NB4 (cell line): ENCODE data around the gene PPP1R16B.

Experiments used
- POLR2A ChIP-seq: IDR thresholded peaks from 2 replicates; pipeline ENCODE4 v1.6.1; 2011; ENCODE audit warnings: mild to moderate bottlenecking; ENCODE audit not compliant: insufficient read length; ENCODE audit errors: extremely low read depth
- TF ChIP-seq, protein P1 (sequence below): IDR thresholded peaks from one replicate; pipeline ENCODE4 v1.5.1; 2012; ENCODE audit warnings: low read depth, low read length

DNA sequence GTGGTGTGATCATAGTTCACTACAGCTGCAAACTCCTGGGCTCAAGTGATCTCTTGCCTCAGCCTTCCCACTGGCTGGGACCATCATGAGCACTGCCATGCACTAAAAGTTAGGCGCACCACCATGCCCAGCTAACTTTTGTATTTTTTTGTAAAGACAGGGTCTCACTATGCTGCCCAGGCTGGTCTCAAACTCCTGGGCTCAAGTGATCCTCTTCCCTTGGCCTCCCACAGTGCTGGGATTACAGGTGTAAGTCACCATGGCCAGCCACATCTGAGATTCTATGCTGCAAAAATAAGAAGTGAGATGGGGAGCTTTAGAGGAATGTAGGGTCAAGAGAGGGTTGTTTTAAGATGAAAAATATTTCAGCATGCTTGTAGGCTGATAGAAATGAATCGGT, 119.2 kb downstream of the PPP1R16B start:
- TF ChIP-seq, protein P1, sequence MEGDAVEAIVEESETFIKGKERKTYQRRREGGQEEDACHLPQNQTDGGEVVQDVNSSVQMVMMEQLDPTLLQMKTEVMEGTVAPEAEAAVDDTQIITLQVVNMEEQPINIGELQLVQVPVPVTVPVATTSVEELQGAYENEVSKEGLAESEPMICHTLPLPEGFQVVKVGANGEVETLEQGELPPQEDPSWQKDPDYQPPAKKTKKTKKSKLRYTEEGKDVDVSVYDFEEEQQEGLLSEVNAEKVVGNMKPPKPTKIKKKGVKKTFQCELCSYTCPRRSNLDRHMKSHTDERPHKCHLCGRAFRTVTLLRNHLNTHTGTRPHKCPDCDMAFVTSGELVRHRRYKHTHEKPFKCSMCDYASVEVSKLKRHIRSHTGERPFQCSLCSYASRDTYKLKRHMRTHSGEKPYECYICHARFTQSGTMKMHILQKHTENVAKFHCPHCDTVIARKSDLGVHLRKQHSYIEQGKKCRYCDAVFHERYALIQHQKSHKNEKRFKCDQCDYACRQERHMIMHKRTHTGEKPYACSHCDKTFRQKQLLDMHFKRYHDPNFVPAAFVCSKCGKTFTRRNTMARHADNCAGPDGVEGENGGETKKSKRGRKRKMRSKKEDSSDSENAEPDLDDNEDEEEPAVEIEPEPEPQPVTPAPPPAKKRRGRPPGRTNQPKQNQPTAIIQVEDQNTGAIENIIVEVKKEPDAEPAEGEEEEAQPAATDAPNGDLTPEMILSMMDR, result no peak
- TF ChIP-seq POLR2A, result no peak
